Measurements from ENCODE around the gene CLASP2.

DNA sequence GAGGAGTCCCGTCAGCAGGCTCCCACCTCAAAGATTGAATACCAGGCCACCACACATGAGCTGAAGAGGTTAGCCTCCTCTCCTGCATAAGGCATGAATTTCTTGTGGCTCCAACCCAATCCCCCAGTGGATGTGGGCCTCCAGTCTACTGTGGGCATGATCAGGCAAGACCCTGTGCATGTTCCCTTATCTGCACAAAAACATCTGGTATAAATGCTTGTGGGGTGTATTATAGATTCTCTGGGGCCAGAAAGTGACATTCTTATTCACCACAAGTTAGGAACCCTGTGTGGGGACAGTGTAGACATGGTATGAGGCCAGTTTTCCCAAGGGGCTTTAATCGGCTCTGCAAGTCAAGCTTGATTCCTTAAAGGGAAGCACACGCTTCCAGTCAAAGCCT is 259.6 kb downstream of the CLASP2 start:
- no peak for TF ChIP-seq CTCF (conservative IDR thresholded peaks at IDR 0.05 in 1 of 2, IDR thresholded peaks at IDR 0.05 in 1 of 2; ENCODE audit: extremely low read depth in 1 of 2, insufficient read depth in 1 of 2, low read depth in 1 of 2, low read length in 2 of 2)
- TF ChIP-seq EZH2 (IDR thresholded peaks at IDR 0.05; ENCODE audit: borderline replicate concordance, low read length): no peak

Measured in mammary epithelial cell (primary cell).